ENCODE measurements around the gene FAT1.

Gene FAT1

GRCh38 chr4:186724058-186724863 is 605 bp upstream of the FAT1 start:
- peak; percentile 48 to 50 for DNase-seq
- no peak for TF ChIP-seq POLR2A (IDR thresholded peaks at IDR 0.05; ENCODE audit: low read length)
- no peak for TF ChIP-seq GATA1 (IDR thresholded peaks at IDR 0.05; ENCODE audit: low read depth, low read length)

GRCh38 chr4:186722796-186723291 is 812 bp downstream of the FAT1 start:
- TF ChIP-seq POLR2A (IDR thresholded peaks at IDR 0.05; ENCODE audit: low read length) (no peak), GATA1 (IDR thresholded peaks at IDR 0.05; ENCODE audit: low read depth, low read length) (no peak)
- DNase-seq: peak; percentile 39 to 41

- peak; percentile 65 to 71 for DNase-seq
- TF ChIP-seq GATA1 (IDR thresholded peaks at IDR 0.05; ENCODE audit: low read depth, low read length) (no peak), POLR2A (IDR thresholded peaks at IDR 0.05; ENCODE audit: low read length) (no peak)
These were observed 3.5 kb downstream of the FAT1 start for GRCh38 chr4:186719925-186720694.

DNA sequence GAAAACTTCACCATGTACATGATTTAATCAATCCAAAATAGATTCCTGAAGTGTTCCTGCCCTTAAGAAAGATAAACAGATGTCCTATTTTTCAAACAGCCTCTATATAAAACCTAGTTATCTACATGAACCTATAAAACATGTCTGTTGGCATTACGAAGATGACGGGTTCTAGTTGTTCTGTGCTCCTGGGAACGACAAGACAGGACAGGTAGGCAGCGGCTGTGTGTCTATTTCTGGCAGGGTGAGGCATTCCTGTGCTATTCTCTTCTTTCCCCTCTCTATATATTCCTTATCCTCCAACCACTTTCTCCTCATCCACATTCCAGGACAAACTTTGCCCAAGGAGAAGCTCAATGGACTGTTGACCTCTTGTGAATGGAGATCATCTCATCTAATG is 6.1 kb downstream of the FAT1 start:
- no peak for TF ChIP-seq GATA1 (IDR thresholded peaks at IDR 0.05; ENCODE audit: low read depth, low read length)
- TF ChIP-seq POLR2A (IDR thresholded peaks at IDR 0.05; ENCODE audit: low read length): no peak
- DNase-seq: no peak

DNA sequence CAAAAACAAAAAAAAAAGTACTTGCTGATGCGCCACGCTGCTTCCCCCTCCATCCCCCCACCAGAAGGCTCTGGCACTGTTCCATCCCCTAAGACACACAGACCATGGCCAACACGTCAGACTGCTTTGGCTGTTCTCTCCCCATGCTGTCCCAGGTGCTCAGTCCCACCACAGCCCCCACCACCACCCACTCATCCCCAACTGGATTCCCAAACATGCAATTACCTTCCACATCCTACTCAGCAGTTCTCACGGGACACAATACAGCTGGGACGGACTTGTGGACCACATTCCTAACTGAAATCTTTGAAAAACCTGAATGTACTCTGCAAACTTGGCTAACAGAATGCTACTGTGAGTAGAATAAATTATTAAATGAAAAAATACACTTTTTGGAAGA is 8.6 kb downstream of the FAT1 start:
- no peak for DNase-seq
- no peak for TF ChIP-seq POLR2A (IDR thresholded peaks at IDR 0.05; ENCODE audit: low read length)
- no peak for TF ChIP-seq GATA1 (IDR thresholded peaks at IDR 0.05; ENCODE audit: low read depth, low read length)

- TF ChIP-seq GATA1 (IDR thresholded peaks at IDR 0.05; ENCODE audit: low read depth, low read length) (no peak), POLR2A (IDR thresholded peaks at IDR 0.05; ENCODE audit: low read length) (no peak)
- no peak for DNase-seq
These were observed 9.5 kb downstream of the FAT1 start for GRCh38 chr4:186714006-186714675.

DNA sequence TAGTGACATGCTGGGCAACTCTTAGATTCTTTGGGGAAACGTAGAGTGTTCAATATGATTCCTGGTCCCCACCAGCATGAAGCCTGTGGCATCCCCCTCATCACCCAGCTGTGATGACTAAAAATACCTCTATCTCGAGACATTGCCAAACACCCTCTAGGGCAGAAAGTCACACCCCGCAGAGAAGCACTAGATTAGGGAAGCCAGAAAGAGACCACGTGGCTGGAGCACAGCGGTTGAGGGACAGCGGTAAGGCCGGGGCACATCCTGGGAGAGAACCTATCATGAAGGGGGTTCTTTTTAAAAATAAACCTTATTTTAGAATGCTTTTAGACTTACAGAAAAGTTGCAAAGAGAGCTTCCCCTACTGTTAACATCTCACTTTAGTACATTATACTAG is 11.0 kb downstream of the FAT1 start:
- DNase-seq: no peak
- TF ChIP-seq GATA1 (IDR thresholded peaks at IDR 0.05; ENCODE audit: low read depth, low read length): no peak
- no peak for TF ChIP-seq POLR2A (IDR thresholded peaks at IDR 0.05; ENCODE audit: low read length)

DNA sequence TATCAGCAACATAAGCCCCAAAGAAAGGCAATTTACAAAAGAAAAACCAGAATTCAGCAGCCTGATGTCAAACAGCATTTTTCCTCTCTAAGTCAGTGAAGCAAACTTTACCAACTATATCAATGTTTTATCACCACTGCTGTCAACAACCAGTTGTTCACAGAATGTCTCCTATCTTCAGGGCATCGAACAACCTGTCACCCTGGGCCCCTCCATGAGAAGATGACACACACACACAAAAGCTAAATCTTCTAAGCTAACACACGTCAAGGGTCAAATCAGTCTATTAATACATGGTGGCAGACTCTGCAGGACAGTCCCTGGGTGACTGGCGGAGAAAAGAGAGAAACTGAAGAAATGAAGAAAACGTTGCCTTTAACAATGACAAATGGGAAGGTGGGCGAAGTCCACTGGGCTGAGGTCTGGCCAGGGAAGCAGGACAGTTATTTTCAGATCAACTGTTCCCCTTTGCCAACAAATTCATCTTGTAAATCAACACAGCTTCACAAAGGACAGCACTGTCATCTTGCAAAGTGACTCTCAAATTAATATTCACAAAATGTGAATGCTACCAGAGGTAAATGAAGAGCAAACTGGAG is 13.0 kb downstream of the FAT1 start:
- TF ChIP-seq GATA1 (IDR thresholded peaks at IDR 0.05; ENCODE audit: low read depth, low read length) (no peak), POLR2A (IDR thresholded peaks at IDR 0.05; ENCODE audit: low read length) (no peak)
- no peak for DNase-seq

GRCh38 chr4:186709517-186709916 is 14.1 kb downstream of the FAT1 start:
- DNase-seq: no peak
- no peak for TF ChIP-seq POLR2A (IDR thresholded peaks at IDR 0.05; ENCODE audit: low read length)
- no peak for TF ChIP-seq GATA1 (IDR thresholded peaks at IDR 0.05; ENCODE audit: low read depth, low read length)

- no peak for TF ChIP-seq POLR2A (IDR thresholded peaks at IDR 0.05; ENCODE audit: low read length)
- no peak for DNase-seq
These were observed 15.1 kb downstream of the FAT1 start for GRCh38 chr4:186708554-186708953.

DNA sequence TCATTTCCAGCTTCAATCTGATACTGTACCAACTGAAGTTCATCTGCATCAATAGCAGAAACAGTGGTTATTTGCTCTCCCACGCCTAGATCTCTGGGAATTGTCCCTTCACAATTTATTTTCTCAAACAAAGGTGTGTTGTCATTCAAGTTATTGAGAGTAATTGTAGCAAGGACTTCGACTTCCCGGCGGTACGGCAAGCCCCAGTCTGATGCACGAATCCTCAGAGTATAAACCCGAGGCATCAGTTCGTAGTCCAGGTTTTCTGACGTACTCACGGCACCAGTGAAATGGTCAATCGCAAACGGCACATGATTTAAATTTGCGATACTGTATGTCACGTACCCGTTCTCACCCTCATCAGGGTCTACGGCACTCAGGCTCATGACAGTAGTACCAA is 15.7 kb downstream of the FAT1 start:
- TF ChIP-seq GATA1 (IDR thresholded peaks at IDR 0.05; ENCODE audit: low read depth, low read length): no peak
- no peak for TF ChIP-seq POLR2A (IDR thresholded peaks at IDR 0.05; ENCODE audit: low read length)
- no peak for DNase-seq

DNA sequence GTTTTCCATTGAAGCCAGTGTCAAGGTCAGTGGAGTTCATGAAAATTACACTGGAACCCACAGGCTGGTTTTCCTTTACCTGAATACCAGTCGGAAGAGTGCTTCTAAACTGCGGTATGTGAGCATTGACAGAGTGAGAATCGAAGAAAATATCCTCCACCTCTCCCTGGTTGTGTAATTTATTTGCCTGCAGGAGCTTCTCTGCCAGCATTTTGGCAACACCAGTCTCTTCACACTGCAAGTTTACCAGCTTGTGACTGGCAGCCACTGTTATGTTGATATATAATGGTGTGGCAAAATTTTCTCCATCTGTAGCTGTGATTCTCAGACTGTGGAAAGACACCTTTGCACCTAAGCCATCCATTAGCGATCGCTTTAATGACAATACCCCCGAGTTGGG is 16.1 kb downstream of the FAT1 start:
- no peak for DNase-seq

DNA sequence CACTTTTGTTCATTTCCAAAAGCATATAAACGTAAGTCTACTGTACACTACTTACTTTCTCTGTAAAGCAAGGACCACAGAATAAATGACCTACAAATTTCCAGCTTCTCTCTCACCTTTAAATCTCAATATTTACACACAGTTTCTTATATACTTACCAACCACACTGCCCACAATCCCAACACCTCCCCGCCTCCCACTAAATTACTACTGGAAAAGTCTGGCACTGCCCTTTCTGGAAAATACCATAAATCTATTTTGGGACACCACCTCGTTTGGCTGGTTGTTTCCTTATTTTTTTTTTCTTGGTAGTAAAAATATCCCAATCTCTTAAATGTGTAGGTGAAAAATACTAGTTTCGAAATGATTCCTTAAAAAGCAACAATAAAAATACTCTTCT is 19.6 kb downstream of the FAT1 start:
- no peak for TF ChIP-seq GATA1 (IDR thresholded peaks at IDR 0.05; ENCODE audit: low read depth, low read length)
- TF ChIP-seq POLR2A (IDR thresholded peaks at IDR 0.05; ENCODE audit: low read length): no peak
- DNase-seq: no peak

More for the DNA sequence above, 16.1 kb downstream of the FAT1 start:
- TF ChIP-seq GATA1 (IDR thresholded peaks at IDR 0.05; ENCODE audit: low read depth, low read length) (no peak), POLR2A (IDR thresholded peaks at IDR 0.05; ENCODE audit: low read length) (no peak)

DNA sequence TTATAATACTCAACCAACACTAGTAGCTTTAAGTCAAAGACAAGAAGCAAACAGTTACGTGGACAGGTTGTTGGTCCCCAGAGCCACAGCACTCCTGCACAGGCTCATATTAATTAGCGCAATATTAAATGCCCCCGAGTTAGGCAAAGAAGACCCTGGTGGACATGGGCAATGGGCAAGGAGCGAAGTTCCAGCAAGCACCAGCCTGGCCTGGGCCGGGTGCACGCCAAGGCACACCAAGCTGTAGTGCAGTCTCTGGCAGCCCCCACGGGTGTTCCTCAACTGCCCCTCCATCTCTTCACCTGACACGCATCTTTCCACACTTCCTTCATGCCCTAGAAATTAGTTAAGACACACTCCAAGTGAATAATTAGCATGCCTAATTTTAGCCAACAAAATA is 20.1 kb downstream of the FAT1 start:
- DNase-seq: no peak
- TF ChIP-seq POLR2A (IDR thresholded peaks at IDR 0.05; ENCODE audit: low read length): no peak

Data from erythroblast (primary cell).